HEK293 (cell line): Measurements from ENCODE around the gene WDR73.

Experiments
- EGR2 ChIP-seq: fragments of 450-650 bp; formaldehyde crosslinking; IDR thresholded peaks from 2 replicates; pipeline ENCODE4 v1.5.1; 2016; ENCODE audit warnings: low read depth, missing biosample characterization, missing genetic modification characterization
- GLIS2 ChIP-seq: fragments of 450-650 bp; formaldehyde crosslinking; IDR thresholded peaks from 2 replicates; pipeline ENCODE4 v1.5.1; 2016; ENCODE audit warnings: missing biosample characterization, missing genetic modification characterization
- HOXC10 ChIP-seq: sonication (generic); formaldehyde crosslinking; IDR thresholded peaks from 2 replicates; pipeline ENCODE4 v1.8.1; 2023; ENCODE audit warnings: mild to moderate bottlenecking, missing genetic modification reagents
- HOXD13 ChIP-seq: sonication (generic); formaldehyde crosslinking; IDR thresholded peaks from 2 replicates; pipeline ENCODE4 v1.8.0; 2022; ENCODE audit warnings: missing genetic modification reagents, borderline replicate concordance
- IKZF3 ChIP-seq: fragments of 450-650 bp; IDR thresholded peaks from 2 replicates; pipeline ENCODE4 v1.5.0; 2018; ENCODE audit warnings: missing biosample characterization, mild to moderate bottlenecking, missing genetic modification characterization, moderate library complexity
- KLF16 ChIP-seq: fragments of 450-650 bp; formaldehyde crosslinking; IDR thresholded peaks from 2 replicates; pipeline ENCODE4 v1.5.1; 2017; ENCODE audit warnings: missing biosample characterization, missing genetic modification characterization
- PBX3 ChIP-seq: sonication (generic); formaldehyde crosslinking; IDR thresholded peaks from 2 replicates; pipeline ENCODE4 v1.8.1; 2022; ENCODE audit warnings: mild to moderate bottlenecking, moderate library complexity, missing genetic modification reagents
- SCRT2 ChIP-seq: fragments of 450-650 bp; formaldehyde crosslinking; IDR thresholded peaks from 2 replicates; pipeline ENCODE4 v1.5.1; 2016; ENCODE audit warnings: missing biosample characterization, missing genetic modification characterization
- TCF7L2 ChIP-seq: IDR thresholded peaks from 2 replicates; pipeline ENCODE4 v1.6.1; 2011; ENCODE audit warnings: low read depth, mild to moderate bottlenecking, inconsistent platforms, low read length, moderate library complexity, borderline replicate concordance
- YY2 ChIP-seq: fragments of 450-650 bp; formaldehyde crosslinking; IDR thresholded peaks from 2 replicates; pipeline ENCODE4 v1.5.1; 2016; ENCODE audit warnings: missing biosample characterization, missing genetic modification characterization
- ZNF10 ChIP-seq: fragments of 450-650 bp; formaldehyde crosslinking; IDR thresholded peaks from 2 replicates; pipeline ENCODE4 v1.5.1; 2017; ENCODE audit warnings: missing biosample characterization, missing genetic modification characterization
- ZNF2 ChIP-seq: fragments of 450-650 bp; formaldehyde crosslinking; IDR thresholded peaks from 2 replicates; pipeline ENCODE4 v1.5.1; 2016; ENCODE audit warnings: missing biosample characterization, missing genetic modification characterization
- ZNF214 ChIP-seq: fragments of 450-650 bp; formaldehyde crosslinking; IDR thresholded peaks from 2 replicates; pipeline ENCODE4 v1.5.1; 2017; ENCODE audit warnings: missing biosample characterization, mild to moderate bottlenecking, missing genetic modification characterization, borderline replicate concordance
- ZNF223 ChIP-seq: fragments of 450-650 bp; formaldehyde crosslinking; IDR thresholded peaks from 2 replicates; pipeline ENCODE4 v1.5.1; 2016; ENCODE audit warnings: missing biosample characterization, missing genetic modification characterization
- ZNF292 ChIP-seq: fragments of 450-650 bp; formaldehyde crosslinking; IDR thresholded peaks from 2 replicates; pipeline ENCODE4 v1.5.1; 2016; ENCODE audit warnings: low read depth, missing biosample characterization, missing genetic modification characterization, borderline replicate concordance
- ZNF341 ChIP-seq: fragments of 450-650 bp; formaldehyde crosslinking; IDR thresholded peaks from 2 replicates; pipeline ENCODE4; 2016; ENCODE audit warnings: low read depth, missing biosample characterization, missing genetic modification characterization
- ZNF423 ChIP-seq: fragments of 450-650 bp; formaldehyde crosslinking; IDR thresholded peaks from 2 replicates; pipeline ENCODE4 v1.5.1; 2016; ENCODE audit warnings: missing biosample characterization, missing genetic modification characterization
- ZNF521 ChIP-seq: fragments of 450-650 bp; formaldehyde crosslinking; IDR thresholded peaks from 2 replicates; pipeline ENCODE4 v1.5.1; 2017; ENCODE audit warnings: missing biosample characterization, mild to moderate bottlenecking, missing genetic modification characterization
- ZNF600 ChIP-seq: fragments of 450-650 bp; formaldehyde crosslinking; IDR thresholded peaks from 2 replicates; pipeline ENCODE4 v1.5.1; 2016; ENCODE audit warnings: missing biosample characterization, missing genetic modification characterization
- ZNF610 ChIP-seq: fragments of 450-650 bp; formaldehyde crosslinking; IDR thresholded peaks from 2 replicates; pipeline ENCODE4 v1.5.1; 2016; ENCODE audit warnings: missing biosample characterization, missing genetic modification characterization, borderline replicate concordance
- ZNF623 ChIP-seq: fragments of 450-650 bp; formaldehyde crosslinking; IDR thresholded peaks from 2 replicates; pipeline ENCODE4 v1.5.1; 2016; ENCODE audit warnings: missing biosample characterization, missing genetic modification characterization
- ZNF626 ChIP-seq: fragments of 450-650 bp; sonication (Bioruptor Pico); formaldehyde crosslinking; IDR thresholded peaks from 2 replicates; pipeline ENCODE4 v1.5.1; 2018; ENCODE audit warnings: missing biosample characterization, missing genetic modification characterization, inconsistent platforms
- ZNF629 ChIP-seq: fragments of 450-650 bp; formaldehyde crosslinking; IDR thresholded peaks from 2 replicates; pipeline ENCODE4 v1.5.1; 2017; ENCODE audit warnings: missing biosample characterization, missing genetic modification characterization
- ZNF677 ChIP-seq: fragments of 450-650 bp; IDR thresholded peaks from 2 replicates; pipeline ENCODE4 v1.5.0; 2018; ENCODE audit warnings: missing biosample characterization, mild to moderate bottlenecking, missing genetic modification characterization, moderate library complexity
- ZNF747 ChIP-seq: fragments of 450-650 bp; formaldehyde crosslinking; IDR thresholded peaks from 2 replicates; pipeline ENCODE4 v1.5.1; 2016; ENCODE audit warnings: missing biosample characterization, missing genetic modification characterization
- ZNF785 ChIP-seq: fragments of 450-650 bp; formaldehyde crosslinking; IDR thresholded peaks from 2 replicates; pipeline ENCODE4 v1.5.1; 2016; ENCODE audit warnings: missing biosample characterization, missing genetic modification characterization
- ZNF791 ChIP-seq: fragments of 450-650 bp; formaldehyde crosslinking; IDR thresholded peaks from 2 replicates; pipeline ENCODE4 v1.5.1; 2016; ENCODE audit warnings: missing biosample characterization, missing genetic modification characterization
- ZSCAN16 ChIP-seq: fragments of 450-650 bp; formaldehyde crosslinking; IDR thresholded peaks from 2 replicates; pipeline ENCODE4 v1.5.1; 2016; ENCODE audit warnings: missing biosample characterization, missing genetic modification characterization
- ZSCAN23 ChIP-seq: fragments of 450-650 bp; formaldehyde crosslinking; IDR thresholded peaks from 2 replicates; pipeline ENCODE4 v1.5.1; 2016; ENCODE audit warnings: missing biosample characterization, missing genetic modification characterization
- TF ChIP-seq, protein P1 (sequence below): fragments of 450-650 bp; formaldehyde crosslinking; IDR thresholded peaks from 2 replicates; pipeline ENCODE4 v1.5.1; 2016; ENCODE audit warnings: missing biosample characterization, missing genetic modification characterization
- TF ChIP-seq, protein P2 (sequence below): fragments of 450-650 bp; IDR thresholded peaks from 2 replicates; pipeline ENCODE4 v1.5.1; 2018; ENCODE audit warnings: missing biosample characterization, mild to moderate bottlenecking, missing genetic modification characterization
- TF ChIP-seq, protein P3 (sequence below): fragments of 450-650 bp; formaldehyde crosslinking; IDR thresholded peaks from 2 replicates; pipeline ENCODE4 v1.5.1; 2016; ENCODE audit warnings: missing biosample characterization, missing genetic modification characterization, borderline replicate concordance
- TF ChIP-seq, protein P4 (sequence below): fragments of 450-650 bp; formaldehyde crosslinking; IDR thresholded peaks from 2 replicates; pipeline ENCODE4 v1.5.1; 2016; ENCODE audit warnings: missing biosample characterization, missing genetic modification characterization

Gene WDR73

GRCh38 chr15:84685304-84685703, 31.2 kb upstream of the WDR73 start (continued):
- TF ChIP-seq EGR2 (tag by site-specific recombination) (no peak), ZNF2 (tag by site-specific recombination) (no peak), SCRT2 (no peak), ZNF10 (tag by site-specific recombination) (no peak), ZNF292 (no peak), ZNF791 (tag by site-specific recombination) (no peak), HOXC10 (CRISPR knock-in tag) (no peak), ZNF214 (tag by site-specific recombination) (no peak), TCF7L2 (no peak), ZNF629 (peak; percentile 60; the same call in 1 of the 2 replicates), HOXD13 (CRISPR knock-in tag) (no peak), PBX3 (CRISPR knock-in tag) (no peak), GLIS2 (tag by site-specific recombination) (no peak), ZNF521 (tag by site-specific recombination) (no peak), ZNF747 (no peak), ZNF423 (tag by site-specific recombination) (no peak), IKZF3 (no peak), KLF16 (tag by site-specific recombination) (no peak), ZNF600 (tag by site-specific recombination) (peak; percentile 42; the same call in 1 of the 2 replicates), YY2 (tag by site-specific recombination) (no peak), ZNF677 (no peak), ZNF626 (tag by site-specific recombination) (no peak), ZSCAN16 (tag by site-specific recombination) (no peak), ZSCAN23 (tag by site-specific recombination) (no peak), ZNF623 (tag by site-specific recombination) (0 out of 2 replicates have a peak, but pooled peaks have one; percentile 4), ZNF341 (tag by site-specific recombination) (no peak), ZNF785 (no peak), ZNF223 (tag by site-specific recombination) (no peak), ZNF610 (tag by site-specific recombination) (no peak)
- TF ChIP-seq, protein P1, sequence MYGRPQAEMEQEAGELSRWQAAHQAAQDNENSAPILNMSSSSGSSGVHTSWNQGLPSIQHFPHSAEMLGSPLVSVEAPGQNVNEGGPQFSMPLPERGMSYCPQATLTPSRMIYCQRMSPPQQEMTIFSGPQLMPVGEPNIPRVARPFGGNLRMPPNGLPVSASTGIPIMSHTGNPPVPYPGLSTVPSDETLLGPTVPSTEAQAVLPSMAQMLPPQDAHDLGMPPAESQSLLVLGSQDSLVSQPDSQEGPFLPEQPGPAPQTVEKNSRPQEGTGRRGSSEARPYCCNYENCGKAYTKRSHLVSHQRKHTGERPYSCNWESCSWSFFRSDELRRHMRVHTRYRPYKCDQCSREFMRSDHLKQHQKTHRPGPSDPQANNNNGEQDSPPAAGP = no peak
- TF ChIP-seq, protein P2, sequence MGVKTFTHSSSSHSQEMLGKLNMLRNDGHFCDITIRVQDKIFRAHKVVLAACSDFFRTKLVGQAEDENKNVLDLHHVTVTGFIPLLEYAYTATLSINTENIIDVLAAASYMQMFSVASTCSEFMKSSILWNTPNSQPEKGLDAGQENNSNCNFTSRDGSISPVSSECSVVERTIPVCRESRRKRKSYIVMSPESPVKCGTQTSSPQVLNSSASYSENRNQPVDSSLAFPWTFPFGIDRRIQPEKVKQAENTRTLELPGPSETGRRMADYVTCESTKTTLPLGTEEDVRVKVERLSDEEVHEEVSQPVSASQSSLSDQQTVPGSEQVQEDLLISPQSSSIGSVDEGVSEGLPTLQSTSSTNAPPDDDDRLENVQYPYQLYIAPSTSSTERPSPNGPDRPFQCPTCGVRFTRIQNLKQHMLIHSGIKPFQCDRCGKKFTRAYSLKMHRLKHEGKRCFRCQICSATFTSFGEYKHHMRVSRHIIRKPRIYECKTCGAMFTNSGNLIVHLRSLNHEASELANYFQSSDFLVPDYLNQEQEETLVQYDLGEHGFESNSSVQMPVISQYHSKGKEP (tag by site-specific recombination) = no peak
- TF ChIP-seq, protein P3, sequence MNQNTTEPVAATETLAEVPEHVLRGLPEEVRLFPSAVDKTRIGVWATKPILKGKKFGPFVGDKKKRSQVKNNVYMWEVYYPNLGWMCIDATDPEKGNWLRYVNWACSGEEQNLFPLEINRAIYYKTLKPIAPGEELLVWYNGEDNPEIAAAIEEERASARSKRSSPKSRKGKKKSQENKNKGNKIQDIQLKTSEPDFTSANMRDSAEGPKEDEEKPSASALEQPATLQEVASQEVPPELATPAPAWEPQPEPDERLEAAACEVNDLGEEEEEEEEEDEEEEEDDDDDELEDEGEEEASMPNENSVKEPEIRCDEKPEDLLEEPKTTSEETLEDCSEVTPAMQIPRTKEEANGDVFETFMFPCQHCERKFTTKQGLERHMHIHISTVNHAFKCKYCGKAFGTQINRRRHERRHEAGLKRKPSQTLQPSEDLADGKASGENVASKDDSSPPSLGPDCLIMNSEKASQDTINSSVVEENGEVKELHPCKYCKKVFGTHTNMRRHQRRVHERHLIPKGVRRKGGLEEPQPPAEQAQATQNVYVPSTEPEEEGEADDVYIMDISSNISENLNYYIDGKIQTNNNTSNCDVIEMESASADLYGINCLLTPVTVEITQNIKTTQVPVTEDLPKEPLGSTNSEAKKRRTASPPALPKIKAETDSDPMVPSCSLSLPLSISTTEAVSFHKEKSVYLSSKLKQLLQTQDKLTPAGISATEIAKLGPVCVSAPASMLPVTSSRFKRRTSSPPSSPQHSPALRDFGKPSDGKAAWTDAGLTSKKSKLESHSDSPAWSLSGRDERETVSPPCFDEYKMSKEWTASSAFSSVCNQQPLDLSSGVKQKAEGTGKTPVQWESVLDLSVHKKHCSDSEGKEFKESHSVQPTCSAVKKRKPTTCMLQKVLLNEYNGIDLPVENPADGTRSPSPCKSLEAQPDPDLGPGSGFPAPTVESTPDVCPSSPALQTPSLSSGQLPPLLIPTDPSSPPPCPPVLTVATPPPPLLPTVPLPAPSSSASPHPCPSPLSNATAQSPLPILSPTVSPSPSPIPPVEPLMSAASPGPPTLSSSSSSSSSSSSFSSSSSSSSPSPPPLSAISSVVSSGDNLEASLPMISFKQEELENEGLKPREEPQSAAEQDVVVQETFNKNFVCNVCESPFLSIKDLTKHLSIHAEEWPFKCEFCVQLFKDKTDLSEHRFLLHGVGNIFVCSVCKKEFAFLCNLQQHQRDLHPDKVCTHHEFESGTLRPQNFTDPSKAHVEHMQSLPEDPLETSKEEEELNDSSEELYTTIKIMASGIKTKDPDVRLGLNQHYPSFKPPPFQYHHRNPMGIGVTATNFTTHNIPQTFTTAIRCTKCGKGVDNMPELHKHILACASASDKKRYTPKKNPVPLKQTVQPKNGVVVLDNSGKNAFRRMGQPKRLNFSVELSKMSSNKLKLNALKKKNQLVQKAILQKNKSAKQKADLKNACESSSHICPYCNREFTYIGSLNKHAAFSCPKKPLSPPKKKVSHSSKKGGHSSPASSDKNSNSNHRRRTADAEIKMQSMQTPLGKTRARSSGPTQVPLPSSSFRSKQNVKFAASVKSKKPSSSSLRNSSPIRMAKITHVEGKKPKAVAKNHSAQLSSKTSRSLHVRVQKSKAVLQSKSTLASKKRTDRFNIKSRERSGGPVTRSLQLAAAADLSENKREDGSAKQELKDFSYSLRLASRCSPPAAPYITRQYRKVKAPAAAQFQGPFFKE (tag by site-specific recombination) = no peak
- TF ChIP-seq, protein P4, sequence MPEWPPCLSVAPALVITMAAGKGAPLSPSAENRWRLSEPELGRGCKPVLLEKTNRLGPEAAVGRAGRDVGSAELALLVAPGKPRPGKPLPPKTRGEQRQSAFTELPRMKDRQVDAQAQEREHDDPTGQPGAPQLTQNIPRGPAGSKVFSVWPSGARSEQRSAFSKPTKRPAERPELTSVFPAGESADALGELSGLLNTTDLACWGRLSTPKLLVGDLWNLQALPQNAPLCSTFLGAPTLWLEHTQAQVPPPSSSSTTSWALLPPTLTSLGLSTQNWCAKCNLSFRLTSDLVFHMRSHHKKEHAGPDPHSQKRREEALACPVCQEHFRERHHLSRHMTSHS (tag by site-specific recombination) = no peak
